ENCODE measurements around the gene KLHL1.

The KLHL1 gene

GRCh38 chr13:69857183-69857821 is 250.9 kb downstream of the KLHL1 start:
- peak; percentile 65 for DNase-seq

GRCh38 chr13:69856331-69856730 is 251.9 kb downstream of the KLHL1 start:
- DNase-seq = no peak

GRCh38 chr13:69828527-69828926 is 279.7 kb downstream of the KLHL1 start:
- DNase-seq = no peak

GRCh38 chr13:69820180-69820579 is 288.1 kb downstream of the KLHL1 start:
- no peak for DNase-seq

GRCh38 chr13:69817333-69817869 is 290.9 kb downstream of the KLHL1 start:
- DNase-seq = no peak

- DNase-seq = no peak
Observed at GRCh38 chr13:69809152-69809551, 299.1 kb downstream of the KLHL1 start.

- no peak for DNase-seq
Observed at GRCh38 chr13:69796256-69796655, 312.0 kb downstream of the KLHL1 start.

- no peak for DNase-seq
Observed at GRCh38 chr13:69793783-69794453, 314.3 kb downstream of the KLHL1 start.

- no peak for DNase-seq
Observed at GRCh38 chr13:69776937-69777336, 331.3 kb downstream of the KLHL1 start.

GRCh38 chr13:69769608-69770007 is 338.6 kb downstream of the KLHL1 start:
- no peak for DNase-seq

GRCh38 chr13:69761581-69761980 is 346.7 kb downstream of the KLHL1 start:
- DNase-seq = no peak

GRCh38 chr13:69755101-69755500 is 353.2 kb downstream of the KLHL1 start:
- DNase-seq = no peak

- DNase-seq = no peak
Observed at GRCh38 chr13:69751259-69751658, 357.0 kb downstream of the KLHL1 start.

- DNase-seq = no peak
Observed at GRCh38 chr13:69737129-69737935, 370.9 kb downstream of the KLHL1 start.

GRCh38 chr13:69721631-69722030 is 386.6 kb downstream of the KLHL1 start:
- DNase-seq = no peak

GRCh38 chr13:69720278-69720983 is 387.8 kb downstream of the KLHL1 start:
- DNase-seq = no peak

GRCh38 chr13:69706807-69707206 is 401.4 kb downstream of the KLHL1 start:
- no peak for DNase-seq

- no peak for DNase-seq
Observed at GRCh38 chr13:69704311-69704710, 403.9 kb downstream of the KLHL1 start.

- no peak for DNase-seq
Observed at GRCh38 chr13:69690999-69691398, 417.3 kb downstream of the KLHL1 start.

GRCh38 chr13:69683921-69684686 is 424.1 kb downstream of the KLHL1 start:
- DNase-seq = no peak

- DNase-seq = no peak
Observed at GRCh38 chr13:69681722-69682121, 426.5 kb downstream of the KLHL1 start.

- DNase-seq = no peak
Observed at GRCh38 chr13:69677343-69677742, 430.9 kb downstream of the KLHL1 start.

Data from NCI-H1092 (cell line).